Epithelial cell of esophagus (primary cell): Measurements from ENCODE around the gene LHX3.
"Not testable (repeated sequence)": the region's sequence is repeated elsewhere in the genome, so short reads cannot be mapped to it uniquely, and the experiment has no call there.

ENCODE experiments used
- DNase-seq: peaks from one replicate; pipeline ENCODE4 v3.0.0; 2010; ENCODE audit warnings: low read depth
- H3K4me3 ChIP-seq: 2 replicates; pipeline ENCODE4 v1.5.1; 2011; ENCODE audit warnings: mild to moderate bottlenecking, low read length, control low read depth
- TF ChIP-seq, protein P1 (sequence below): IDR thresholded peaks from 2 replicates; pipeline ENCODE4 v1.5.1; 2011; ENCODE audit warnings: low read depth, mild to moderate bottlenecking, low read length, control low read depth, inconsistent platforms; ENCODE audit not compliant: insufficient read depth; ENCODE audit errors: missing control alignments

LHX3 gene

DNA sequence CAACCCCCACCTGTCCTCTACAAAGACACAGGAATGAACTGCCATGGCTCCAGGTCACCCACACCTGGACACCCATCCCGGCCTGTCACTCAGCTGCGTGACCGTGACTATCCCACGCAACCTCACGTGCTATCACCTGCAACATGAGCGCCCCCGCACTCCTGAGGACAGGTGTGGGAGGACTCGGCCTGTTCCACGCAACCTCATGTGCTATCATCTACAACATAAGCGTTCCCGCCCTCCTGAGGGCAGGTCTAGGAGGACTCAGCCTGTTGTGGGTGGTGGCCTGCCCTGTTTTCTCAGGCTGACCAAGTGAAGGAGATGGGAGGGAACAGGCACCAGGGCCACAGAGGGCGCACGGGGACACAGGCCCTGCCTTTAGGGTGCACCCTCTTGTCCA, 36.6 kb upstream of the LHX3 start:
- no peak for DNase-seq
- no peak overlapping the region for H3K4me3 ChIP-seq
- TF ChIP-seq, protein P1, sequence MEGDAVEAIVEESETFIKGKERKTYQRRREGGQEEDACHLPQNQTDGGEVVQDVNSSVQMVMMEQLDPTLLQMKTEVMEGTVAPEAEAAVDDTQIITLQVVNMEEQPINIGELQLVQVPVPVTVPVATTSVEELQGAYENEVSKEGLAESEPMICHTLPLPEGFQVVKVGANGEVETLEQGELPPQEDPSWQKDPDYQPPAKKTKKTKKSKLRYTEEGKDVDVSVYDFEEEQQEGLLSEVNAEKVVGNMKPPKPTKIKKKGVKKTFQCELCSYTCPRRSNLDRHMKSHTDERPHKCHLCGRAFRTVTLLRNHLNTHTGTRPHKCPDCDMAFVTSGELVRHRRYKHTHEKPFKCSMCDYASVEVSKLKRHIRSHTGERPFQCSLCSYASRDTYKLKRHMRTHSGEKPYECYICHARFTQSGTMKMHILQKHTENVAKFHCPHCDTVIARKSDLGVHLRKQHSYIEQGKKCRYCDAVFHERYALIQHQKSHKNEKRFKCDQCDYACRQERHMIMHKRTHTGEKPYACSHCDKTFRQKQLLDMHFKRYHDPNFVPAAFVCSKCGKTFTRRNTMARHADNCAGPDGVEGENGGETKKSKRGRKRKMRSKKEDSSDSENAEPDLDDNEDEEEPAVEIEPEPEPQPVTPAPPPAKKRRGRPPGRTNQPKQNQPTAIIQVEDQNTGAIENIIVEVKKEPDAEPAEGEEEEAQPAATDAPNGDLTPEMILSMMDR: no peak

GRCh38 chr9:136240941-136241340, 36.0 kb upstream of the LHX3 start:
- TF ChIP-seq, protein P1: no peak
- no peak for DNase-seq
- no peak overlapping the region for H3K4me3 ChIP-seq

GRCh38 chr9:136239983-136240330, 35.0 kb upstream of the LHX3 start:
- no peak for DNase-seq
- TF ChIP-seq, protein P1: no peak
- H3K4me3 ChIP-seq: no peak overlapping the region

DNA sequence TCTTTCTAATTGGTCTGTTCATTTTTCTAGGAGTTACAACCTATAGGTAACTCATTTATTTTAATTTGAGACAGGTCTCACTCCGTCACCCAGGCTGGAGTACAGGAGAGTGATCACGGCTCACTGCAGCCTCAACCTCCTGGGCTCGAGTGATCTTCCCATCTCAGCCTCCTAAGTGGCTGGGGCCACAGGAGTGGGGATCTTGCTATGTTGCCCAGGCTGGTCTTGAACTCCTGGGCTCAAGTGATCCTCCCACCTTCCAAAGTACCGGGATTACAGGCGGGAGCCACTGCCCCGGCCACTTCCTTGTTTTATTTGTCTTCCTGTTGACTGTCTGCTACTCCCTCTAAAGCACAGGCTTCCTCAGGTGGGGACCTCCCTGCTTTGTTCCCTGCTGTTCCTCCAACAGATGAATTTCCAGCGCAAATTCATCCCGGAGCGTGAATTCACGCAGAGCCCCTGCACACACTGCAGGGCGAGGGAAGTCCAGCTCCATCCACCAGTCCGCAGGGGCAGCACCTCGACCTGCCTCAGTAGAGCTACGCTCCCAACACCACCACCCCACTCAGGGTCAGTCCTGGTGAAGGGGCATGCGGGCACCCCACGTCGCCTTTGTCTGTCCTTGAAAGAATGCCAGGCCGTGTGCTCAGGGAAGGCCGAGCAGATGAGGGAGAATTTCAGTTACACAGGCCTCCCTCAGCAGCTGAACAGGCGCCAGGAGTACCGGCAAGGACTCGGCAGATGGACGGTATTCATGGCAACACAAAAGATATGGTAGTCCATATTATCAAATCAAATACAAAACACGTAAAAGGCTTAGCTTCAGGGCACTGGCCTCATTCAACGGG, 34.4 kb upstream of the LHX3 start:
- DNase-seq: no peak
- TF ChIP-seq, protein P1: no peak
- no peak overlapping the region for H3K4me3 ChIP-seq

GRCh38 chr9:136238342-136238732, 33.4 kb upstream of the LHX3 start:
- DNase-seq: no peak
- H3K4me3 ChIP-seq: no peak overlapping the region
- TF ChIP-seq, protein P1: no peak

GRCh38 chr9:136237486-136238341, 32.8 kb upstream of the LHX3 start:
- TF ChIP-seq, protein P1: no peak
- DNase-seq: no peak
- no peak overlapping the region for H3K4me3 ChIP-seq

DNA sequence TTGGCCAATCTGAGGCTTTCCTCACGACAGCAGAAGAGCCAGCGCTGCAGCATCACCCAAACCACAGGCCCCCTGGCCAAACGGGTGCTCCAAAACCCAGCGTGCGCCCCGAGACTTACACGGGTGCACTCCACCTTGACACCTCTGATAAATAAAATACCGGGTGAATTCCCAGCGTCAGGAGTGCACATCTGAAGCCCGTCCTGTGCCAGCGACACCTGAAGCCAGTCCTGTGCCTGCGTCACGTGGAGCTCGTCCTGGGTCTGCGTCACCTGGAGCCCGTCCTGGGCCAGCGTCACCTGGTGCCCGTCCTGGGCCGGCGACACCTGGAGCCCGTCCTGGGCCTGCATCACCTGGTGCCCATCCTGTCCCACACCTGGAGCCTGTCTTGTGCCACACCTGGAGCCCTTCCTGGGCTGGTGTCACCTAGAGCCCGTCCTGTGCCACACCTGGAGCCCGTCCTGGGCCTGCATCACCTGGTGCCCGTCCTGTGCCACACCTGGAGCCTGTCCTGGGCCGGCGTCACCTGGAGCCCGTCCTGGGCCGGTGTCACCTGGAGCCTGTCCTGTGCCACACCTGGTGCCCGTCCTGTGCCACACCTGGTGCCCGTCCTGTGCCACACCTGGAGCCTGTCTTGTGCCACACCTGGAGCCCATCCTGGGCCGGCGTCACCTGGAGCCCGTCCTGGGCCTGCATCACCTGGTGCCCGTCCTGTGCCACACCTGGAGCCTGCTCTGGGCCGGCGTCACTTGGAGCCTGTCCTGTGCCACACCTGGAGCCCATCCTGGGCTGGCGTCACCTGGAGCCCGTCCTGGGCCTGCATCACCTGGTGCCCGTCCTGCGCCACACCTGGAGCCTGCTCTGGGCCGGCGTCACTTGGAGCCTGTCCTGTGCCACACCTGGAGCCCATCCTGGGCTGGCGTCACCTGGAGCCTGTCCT, 31.8 kb upstream of the LHX3 start:
- not testable (repeated sequence) for H3K4me3 ChIP-seq, DNase-seq
